D341Med (cell line): ENCODE measurements around the gene SH2D1A.
A peak's percentile ranks its signal among the peaks of the same experiment; 100 is the strongest.
"Not testable (repeated sequence)": the region's sequence is repeated elsewhere in the genome, so short reads cannot be mapped to it uniquely, and the experiment has no call there.

Experiments used
- DNase-seq: peaks from one replicate; pipeline ENCODE4 v3.0.0; 2012; ENCODE audit warnings: low spot score

The SH2D1A gene

DNA sequence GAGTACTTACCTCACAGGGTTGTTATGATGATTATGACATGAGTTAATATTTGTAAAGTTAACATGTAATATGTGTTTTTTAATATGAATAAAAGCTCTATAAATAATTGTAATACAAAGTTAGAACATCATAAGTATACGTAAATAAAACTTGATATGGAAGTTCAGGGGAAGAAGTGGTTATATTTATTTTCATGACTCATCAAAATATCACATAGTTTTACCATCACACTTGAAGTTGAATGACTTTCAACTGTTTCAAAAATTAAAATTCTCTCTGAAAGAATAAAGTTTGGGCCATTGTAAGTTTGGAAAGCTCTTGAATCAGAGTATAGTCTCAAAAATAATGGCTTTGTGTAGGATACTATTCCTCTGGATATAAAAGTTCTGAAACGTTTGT, 8.3 kb downstream of the SH2D1A start:
- no peak for DNase-seq

DNA sequence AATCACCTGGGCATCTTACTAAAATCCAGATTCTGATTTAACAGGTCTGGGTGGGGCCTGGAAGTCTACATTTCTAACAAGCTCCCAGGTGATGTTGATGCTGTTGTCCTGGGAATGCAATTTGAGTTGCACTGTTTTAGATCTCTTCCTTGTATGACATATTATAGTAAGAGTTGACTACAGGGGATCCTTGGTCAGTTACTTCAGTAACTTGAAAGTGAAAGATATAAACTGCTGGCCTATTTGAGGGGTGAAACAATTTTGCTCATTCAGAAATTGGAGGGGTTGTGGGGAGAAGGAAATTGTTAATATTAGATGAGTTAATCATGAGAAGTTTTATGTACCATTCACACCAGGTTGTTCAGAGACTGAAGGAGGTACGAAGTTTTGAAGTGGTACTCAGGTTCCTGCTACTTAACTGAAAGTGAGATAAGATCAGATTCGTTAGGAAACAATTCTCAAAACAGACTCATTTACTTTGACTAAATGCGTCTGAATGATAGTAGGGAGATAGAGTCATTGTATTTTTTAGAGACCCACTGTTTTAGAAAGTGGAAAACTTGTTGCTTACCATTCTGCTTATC, 12.5 kb downstream of the SH2D1A start:
- no peak for DNase-seq

DNA sequence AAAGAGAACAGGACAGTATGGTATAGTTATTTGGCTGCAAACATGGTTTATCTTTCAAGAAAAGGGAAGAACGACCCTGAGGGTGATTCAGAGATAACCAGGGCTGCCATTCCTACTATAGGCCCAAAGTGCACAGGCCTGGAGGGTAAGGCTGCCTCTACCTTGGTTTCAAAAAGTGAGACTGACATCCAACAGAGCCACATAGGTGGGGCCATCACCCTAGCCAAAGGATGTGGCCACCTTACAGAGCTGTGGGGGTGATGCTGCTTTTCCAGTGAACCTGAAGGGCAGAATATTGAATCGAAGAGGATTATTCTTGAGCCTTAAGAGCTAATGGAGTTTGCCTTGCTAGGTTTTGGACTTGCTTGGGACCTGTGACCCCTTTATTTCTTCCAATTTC, 15.7 kb downstream of the SH2D1A start:
- DNase-seq, result no peak

DNA sequence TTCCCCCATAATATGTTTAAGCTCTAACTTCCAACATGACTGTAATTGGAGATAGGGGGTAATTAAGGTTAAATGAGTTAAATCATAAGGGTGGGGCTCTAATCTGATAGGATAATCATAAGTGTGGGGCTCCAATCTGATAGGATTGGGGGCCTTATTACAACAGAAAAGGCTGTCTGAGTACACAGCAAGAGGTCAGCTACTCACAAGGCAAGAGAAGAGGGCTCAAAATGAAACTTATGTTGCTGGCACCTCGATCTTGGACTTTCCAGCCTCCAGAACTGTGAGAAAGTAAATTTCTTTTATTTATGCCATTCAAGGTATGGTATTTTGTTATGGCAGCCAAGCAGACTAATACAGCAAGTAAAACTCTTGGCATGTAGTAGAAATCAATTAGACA, 16.4 kb downstream of the SH2D1A start:
- DNase-seq, result no peak

DNA sequence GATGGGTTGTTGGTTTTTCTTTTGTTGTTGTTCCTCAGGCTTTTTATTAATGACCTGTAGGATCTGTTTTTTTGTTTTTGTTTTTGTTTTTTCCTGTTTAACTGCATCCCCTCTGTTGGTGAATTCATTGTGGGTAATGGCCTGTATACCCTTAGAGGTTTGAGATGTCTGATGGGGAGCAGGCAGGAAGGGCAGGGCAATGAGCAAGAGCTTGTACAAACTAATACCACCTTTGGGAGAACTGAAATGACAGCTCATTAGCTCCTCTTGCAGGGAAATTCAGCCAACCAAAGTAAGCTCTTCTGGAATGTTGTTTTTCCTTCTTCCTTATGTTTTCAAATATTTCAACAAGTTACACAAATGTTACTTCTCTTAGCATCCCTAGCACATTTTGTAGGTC, 23.4 kb downstream of the SH2D1A start:
- no peak for DNase-seq

- no peak for DNase-seq
Observed at GRCh38 chrX:124373348-124373747, 27.0 kb downstream of the SH2D1A start.

DNA sequence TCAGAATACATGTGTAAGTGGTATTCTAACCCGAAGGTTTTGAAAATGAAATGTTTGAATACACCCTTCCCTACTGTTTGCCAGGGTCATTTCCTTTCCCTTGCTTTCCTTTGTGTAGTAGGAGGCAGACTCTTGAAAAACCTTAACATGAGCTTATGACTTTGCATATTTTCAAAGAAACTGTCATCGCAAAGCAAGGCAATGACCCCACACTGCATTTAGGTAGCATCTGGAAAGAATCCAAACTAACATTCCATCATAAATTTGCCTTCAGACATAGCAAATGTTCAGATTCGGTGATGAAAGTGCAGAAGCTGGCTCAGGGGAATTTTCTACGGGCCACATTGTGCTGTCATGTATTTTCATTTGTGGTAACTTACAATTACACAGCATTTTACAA, 32.3 kb downstream of the SH2D1A start:
- DNase-seq, result no peak

DNA sequence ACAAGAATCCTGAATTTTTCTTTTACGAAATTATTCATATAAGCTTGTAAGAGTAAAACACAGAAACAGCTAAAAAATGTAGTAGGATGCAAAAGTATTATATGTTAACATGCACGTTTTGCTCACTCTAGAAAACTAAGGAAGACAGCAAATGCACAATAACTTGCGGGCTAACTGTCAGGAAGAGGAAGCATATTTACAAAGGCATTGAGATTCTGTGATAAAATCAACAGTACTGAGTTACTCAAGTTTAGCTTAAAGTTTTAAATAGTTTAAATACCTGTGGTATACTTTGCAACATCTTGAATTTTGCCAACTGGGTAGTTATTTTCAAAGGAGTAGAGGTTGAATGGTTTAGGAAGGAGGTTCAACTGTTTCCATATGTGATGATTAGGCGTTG, 37.0 kb downstream of the SH2D1A start:
- DNase-seq, result no peak

GRCh38 chrX:124386401-124386800, 40.0 kb downstream of the SH2D1A start:
- DNase-seq, result no peak

DNA sequence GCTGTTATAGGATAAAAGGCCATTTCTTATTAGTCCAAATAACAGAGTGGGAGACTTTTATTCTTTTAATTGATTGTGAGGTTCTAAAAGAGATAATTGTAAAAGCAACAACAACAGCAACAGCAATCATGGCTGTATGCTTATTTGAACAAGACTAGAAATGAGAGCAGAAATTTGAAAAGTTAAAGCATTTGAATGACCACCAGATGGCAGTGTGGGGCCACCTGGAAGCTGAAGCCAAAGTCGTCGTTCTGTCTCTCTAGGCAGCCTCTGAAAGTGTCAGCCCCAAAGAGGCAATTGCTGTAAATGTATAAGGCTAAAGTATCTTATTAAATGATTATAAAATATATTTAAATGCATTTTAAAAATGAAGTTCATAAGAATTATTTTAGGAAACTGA, 42.2 kb downstream of the SH2D1A start:
- peak; percentile 47 for DNase-seq

DNA sequence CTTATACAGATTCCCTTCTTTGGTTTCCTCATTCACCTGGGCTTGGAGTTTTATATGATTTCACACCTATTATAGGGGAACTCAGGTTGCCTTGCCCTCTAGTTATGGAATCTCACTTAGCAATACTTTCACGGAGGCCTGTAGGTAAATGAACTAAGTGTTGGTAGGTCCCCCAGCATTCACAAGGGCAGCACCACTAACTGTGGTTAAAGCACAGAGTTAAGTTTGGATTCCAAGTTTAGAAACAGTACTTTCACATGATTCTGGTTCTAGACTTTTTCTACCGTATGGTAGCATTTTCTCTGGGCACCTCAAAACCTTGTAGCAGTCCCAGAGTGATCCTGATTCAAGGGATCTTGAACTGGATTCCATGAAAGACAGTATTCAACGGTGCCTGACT, 46.4 kb downstream of the SH2D1A start:
- DNase-seq, result no peak

- no peak for DNase-seq
Observed at GRCh38 chrX:124393238-124393637, 46.9 kb downstream of the SH2D1A start.

DNA sequence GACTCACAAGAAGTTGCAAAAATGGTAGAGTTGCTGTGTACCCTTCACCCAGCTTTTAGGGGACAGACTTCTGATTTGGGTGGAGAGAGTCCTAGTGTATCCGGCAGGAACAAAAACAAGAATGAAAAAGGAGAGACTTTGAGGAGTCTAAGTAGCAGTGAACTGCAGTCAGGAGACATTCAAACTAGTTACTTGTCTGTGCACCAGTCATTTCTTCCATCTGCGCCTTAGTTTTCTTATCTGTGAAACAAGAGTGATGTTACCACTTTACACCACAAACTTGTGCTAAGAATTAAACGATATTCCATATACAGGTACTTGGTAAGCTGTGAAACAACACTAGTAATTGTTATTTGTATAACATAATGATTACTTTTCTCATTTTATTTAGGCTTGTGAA, 47.3 kb downstream of the SH2D1A start:
- DNase-seq, result no peak

GRCh38 chrX:124395145-124395880, 49.0 kb downstream of the SH2D1A start:
- DNase-seq, result no peak

- no peak for DNase-seq
Observed at GRCh38 chrX:124401696-124402095, 55.3 kb downstream of the SH2D1A start.

GRCh38 chrX:124405868-124406267, 59.5 kb downstream of the SH2D1A start:
- DNase-seq, result no peak

GRCh38 chrX:124406294-124407014, 60.1 kb downstream of the SH2D1A start:
- peak; percentile 66 for DNase-seq

DNA sequence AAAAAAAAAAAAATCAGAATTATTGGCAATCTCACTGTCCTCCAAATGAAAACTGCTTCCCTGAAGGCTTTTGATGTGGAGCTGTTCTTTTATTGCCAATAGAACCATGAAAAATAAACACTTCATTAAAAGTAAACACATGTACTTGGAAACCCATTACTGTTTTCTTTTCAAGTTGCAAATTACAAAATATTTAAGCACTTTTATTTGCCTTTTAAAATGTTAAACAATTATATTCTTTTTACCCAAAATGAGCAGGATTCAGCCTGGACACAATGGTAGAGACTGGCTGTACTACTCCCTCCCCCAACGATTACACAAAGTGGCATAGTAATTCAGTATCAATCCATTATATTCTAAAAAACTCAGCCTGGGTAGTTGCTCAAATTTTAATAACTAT, 60.9 kb downstream of the SH2D1A start:
- no peak for DNase-seq

- not testable (repeated sequence) for DNase-seq
Observed at GRCh38 chrX:124408380-124408779, 62.0 kb downstream of the SH2D1A start.

DNA sequence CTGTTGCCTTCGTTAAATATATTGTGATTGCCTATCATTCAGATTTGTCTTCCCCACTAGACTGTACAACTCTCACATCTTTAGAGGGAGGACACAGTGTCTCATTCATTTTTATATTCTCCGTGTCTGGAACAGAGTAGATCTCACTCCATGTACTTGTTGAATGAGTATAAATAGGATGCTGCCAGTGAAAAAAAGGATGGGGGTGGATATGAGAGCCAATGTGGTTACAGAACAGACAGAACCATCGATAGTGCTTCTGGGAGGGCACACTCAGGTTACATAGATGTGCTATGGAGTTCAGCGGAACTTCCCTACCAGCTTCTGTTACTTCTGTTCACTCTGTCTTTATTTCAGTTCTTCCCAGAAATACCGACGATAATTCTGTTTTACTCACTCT, 66.9 kb downstream of the SH2D1A start:
- no peak for DNase-seq

GRCh38 chrX:124414281-124414680, 67.9 kb downstream of the SH2D1A start:
- DNase-seq, result no peak

DNA sequence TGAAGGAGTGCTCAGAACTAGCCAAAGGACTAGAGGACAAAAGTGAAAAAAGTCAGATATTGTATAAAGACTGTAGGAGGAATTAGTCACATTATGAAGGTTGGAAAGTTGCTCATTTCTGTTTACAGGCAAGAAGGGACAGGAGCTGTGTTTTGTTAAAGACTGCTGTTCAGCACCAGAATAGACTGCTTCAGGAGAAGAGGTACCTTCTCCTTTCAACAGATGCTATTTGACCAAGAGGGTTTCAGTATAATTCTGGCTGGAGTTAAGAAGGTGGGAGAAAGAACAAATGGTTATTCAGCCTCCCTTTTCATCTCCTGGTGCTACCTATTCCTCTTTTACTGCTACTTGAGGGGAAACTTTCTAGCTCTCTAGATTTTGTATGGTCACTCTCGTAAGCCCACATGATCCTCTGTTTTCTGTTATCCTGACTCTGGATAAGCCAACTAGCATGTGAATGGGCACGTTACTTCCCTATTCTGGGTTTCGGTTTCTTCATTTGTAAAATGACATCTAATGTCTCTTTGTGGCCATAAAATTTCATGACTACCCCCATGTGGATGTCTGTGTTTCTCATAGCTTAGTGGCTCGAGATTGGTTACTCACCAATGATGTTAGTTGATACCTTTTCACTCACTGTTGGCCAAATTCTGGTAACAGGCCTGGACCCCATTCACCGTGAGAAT, 68.9 kb downstream of the SH2D1A start:
- no peak for DNase-seq
